Memory B cell (primary cell): ENCODE results near the gene UCP2.

ENCODE experiments used
- ATAC-seq: fragments of 150-1000 bp; cut with Tn5 transposase; 2 replicates; pipeline ENCODE4 v1.10.0; 2021; ENCODE audit warnings: low read depth, mild to moderate bottlenecking, moderate library complexity
- DNase-seq, 2 donors: peaks; one replicate each; pipeline ENCODE4 v3.0.0; 2022; ENCODE audit warnings: low spot score in 2 of 2
- H3K27ac Mint-ChIP-seq: one replicate; pipeline ENCODE4 v1.8.0; 2022; ENCODE audit warnings: mild to moderate bottlenecking, moderate library complexity, mixed read lengths
- H3K27me3 Mint-ChIP-seq: one replicate; pipeline ENCODE4 v1.8.0; 2022; ENCODE audit warnings: mixed read lengths
- H3K36me3 Mint-ChIP-seq: one replicate; pipeline ENCODE4 v1.8.0; 2022; ENCODE audit warnings: mild to moderate bottlenecking, mixed read lengths
- H3K4me1 Mint-ChIP-seq: one replicate; pipeline ENCODE4 v1.8.0; 2022; ENCODE audit warnings: mixed read lengths
- H3K4me3 Mint-ChIP-seq: one replicate; pipeline ENCODE4 v1.8.0; 2022; ENCODE audit warnings: mild to moderate bottlenecking, moderate library complexity, mixed read lengths
- H3K9me3 Mint-ChIP-seq: one replicate; pipeline ENCODE4 v1.8.0; 2022; ENCODE audit warnings: mixed read lengths

The UCP2 gene

GRCh38 chr11:73958521-73959141 is 24.0 kb downstream of the UCP2 start:
- Mint-ChIP-seq H3K36me3 (no peaks in the 10 kb centered on the region), H3K27me3 (peaks cover 7% of the 10 kb centered on the region), H3K27ac (no peak overlapping the region), H3K4me3 (no peak overlapping the region), H3K9me3 (no peaks in the 10 kb centered on the region), H3K4me1 (no peaks in the 10 kb centered on the region)
- ATAC-seq (no peak), DNase-seq (no peak)

- DNase-seq (no peak), ATAC-seq (no peak)
- Mint-ChIP-seq H3K4me3 (no peak overlapping the region), H3K27me3 (peaks cover 7% of the 10 kb centered on the region), H3K9me3 (no peaks in the 10 kb centered on the region), H3K4me1 (no peaks in the 10 kb centered on the region), H3K27ac (no peak overlapping the region), H3K36me3 (no peaks in the 10 kb centered on the region)
These were observed 24.8 kb downstream of the UCP2 start for GRCh38 chr11:73957654-73958361.

GRCh38 chr11:73956876-73957653 is 25.6 kb downstream of the UCP2 start:
- H3K4me1 Mint-ChIP-seq, result no peaks in the 10 kb centered on the region
- H3K9me3 Mint-ChIP-seq, result no peaks in the 10 kb centered on the region
- H3K27ac Mint-ChIP-seq, result no peak overlapping the region
- DNase-seq (no peak), ATAC-seq (no peak)
- H3K36me3 Mint-ChIP-seq, result no peaks in the 10 kb centered on the region
- H3K27me3 Mint-ChIP-seq, result peaks cover 6% of the 10 kb centered on the region
- no peak overlapping the region for H3K4me3 Mint-ChIP-seq

GRCh38 chr11:73951797-73952196 is 30.8 kb downstream of the UCP2 start:
- Mint-ChIP-seq H3K4me3 (no peak overlapping the region), H3K36me3 (no peaks in the 10 kb centered on the region), H3K4me1 (no peaks in the 10 kb centered on the region), H3K9me3 (no peaks in the 10 kb centered on the region), H3K27me3 (peaks cover 5% of the 10 kb centered on the region), H3K27ac (no peak overlapping the region)
- ATAC-seq, result no peak
- no peak for DNase-seq

GRCh38 chr11:73950869-73951710 is 31.6 kb downstream of the UCP2 start, which contains the start of gene DNAJB13:
Gene DNAJB13, plus strand, starts transcription at chr11:73951026. Its CDS starts 44 bp downstream, at chr11:73951070.
- no peak within 1 kb of the TSS for H3K27ac Mint-ChIP-seq
- H3K4me1 Mint-ChIP-seq, result no peaks in the 10 kb centered on the region
- ATAC-seq (peak; percentile 99), DNase-seq (no peak)
- peaks cover 1% of the 10 kb centered on the region for H3K27me3 Mint-ChIP-seq
- no peak within 1 kb of the TSS for H3K4me3 Mint-ChIP-seq
- no peaks in the 10 kb centered on the region for H3K9me3 Mint-ChIP-seq
- H3K36me3 Mint-ChIP-seq, result no peaks in the 10 kb centered on the region

- no peak for DNase-seq
- no peak for ATAC-seq
- no peaks in the 10 kb centered on the region for H3K9me3 Mint-ChIP-seq
- no peaks in the 10 kb centered on the region for H3K36me3 Mint-ChIP-seq
- H3K27ac Mint-ChIP-seq, result no peak overlapping the region
- H3K4me3 Mint-ChIP-seq, result no peak overlapping the region
- H3K4me1 Mint-ChIP-seq, result no peaks in the 10 kb centered on the region
- no peaks in the 10 kb centered on the region for H3K27me3 Mint-ChIP-seq
These were observed 32.7 kb downstream of the UCP2 start for GRCh38 chr11:73949912-73950311.

- Mint-ChIP-seq H3K9me3 (no peaks in the 10 kb centered on the region), H3K4me3 (no peak overlapping the region), H3K27ac (no peak overlapping the region), H3K4me1 (no peaks in the 10 kb centered on the region), H3K27me3 (no peaks in the 10 kb centered on the region), H3K36me3 (no peaks in the 10 kb centered on the region)
- DNase-seq (no peak), ATAC-seq (no peak)
These were observed 33.4 kb downstream of the UCP2 start for GRCh38 chr11:73949246-73949645.

GRCh38 chr11:73946798-73947458 is 35.7 kb downstream of the UCP2 start:
- no peaks in the 10 kb centered on the region for H3K9me3 Mint-ChIP-seq
- DNase-seq, result no peak
- ATAC-seq, result no peak
- no peak overlapping the region for H3K27ac Mint-ChIP-seq
- H3K4me1 Mint-ChIP-seq, result no peaks in the 10 kb centered on the region
- no peaks in the 10 kb centered on the region for H3K27me3 Mint-ChIP-seq
- H3K36me3 Mint-ChIP-seq, result no peaks in the 10 kb centered on the region
- H3K4me3 Mint-ChIP-seq, result no peak overlapping the region

GRCh38 chr11:73945396-73945795 is 37.2 kb downstream of the UCP2 start:
- H3K36me3 Mint-ChIP-seq, result peaks cover 7% of the 10 kb centered on the region
- H3K27ac Mint-ChIP-seq, result no peak overlapping the region
- H3K27me3 Mint-ChIP-seq, result no peaks in the 10 kb centered on the region
- no peak overlapping the region for H3K4me3 Mint-ChIP-seq
- DNase-seq, result no peak
- H3K9me3 Mint-ChIP-seq, result peaks cover 5% of the 10 kb centered on the region
- ATAC-seq, result no peak
- H3K4me1 Mint-ChIP-seq, result no peaks in the 10 kb centered on the region

- ATAC-seq (no peak), DNase-seq (no peak)
- Mint-ChIP-seq H3K4me3 (no peak overlapping the region), H3K27me3 (no peaks in the 10 kb centered on the region), H3K36me3 (peaks cover 7% of the 10 kb centered on the region), H3K9me3 (peaks cover 5% of the 10 kb centered on the region), H3K27ac (no peak overlapping the region), H3K4me1 (no peaks in the 10 kb centered on the region)
These were observed 37.7 kb downstream of the UCP2 start for GRCh38 chr11:73944901-73945300.

GRCh38 chr11:73944085-73944484 is 38.6 kb downstream of the UCP2 start:
- no peak overlapping the region for H3K4me3 Mint-ChIP-seq
- no peak overlapping the region for H3K27ac Mint-ChIP-seq
- H3K9me3 Mint-ChIP-seq, result peaks cover 5% of the 10 kb centered on the region
- H3K4me1 Mint-ChIP-seq, result no peaks in the 10 kb centered on the region
- DNase-seq (no peak), ATAC-seq (no peak)
- peaks cover 7% of the 10 kb centered on the region for H3K36me3 Mint-ChIP-seq
- no peaks in the 10 kb centered on the region for H3K27me3 Mint-ChIP-seq

- ATAC-seq, result no peak
- H3K4me1 Mint-ChIP-seq, result no peaks in the 10 kb centered on the region
- H3K36me3 Mint-ChIP-seq, result peaks cover 12% of the 10 kb centered on the region
- DNase-seq, result no peak
- no peak overlapping the region for H3K4me3 Mint-ChIP-seq
- no peak overlapping the region for H3K27ac Mint-ChIP-seq
- H3K9me3 Mint-ChIP-seq, result peaks cover 9% of the 10 kb centered on the region
- H3K27me3 Mint-ChIP-seq, result no peaks in the 10 kb centered on the region
These were observed 40.6 kb downstream of the UCP2 start for GRCh38 chr11:73942010-73942409.

- no peak overlapping the region for H3K4me3 Mint-ChIP-seq
- H3K27ac Mint-ChIP-seq, result no peak overlapping the region
- H3K4me1 Mint-ChIP-seq, result no peaks in the 10 kb centered on the region
- no peaks in the 10 kb centered on the region for H3K27me3 Mint-ChIP-seq
- peaks cover 9% of the 10 kb centered on the region for H3K9me3 Mint-ChIP-seq
- ATAC-seq, result no peak
- H3K36me3 Mint-ChIP-seq, result peaks cover 12% of the 10 kb centered on the region
- DNase-seq, result no peak
These were observed 41.7 kb downstream of the UCP2 start for GRCh38 chr11:73940801-73941570.
